CD4-positive, alpha-beta T cell treated with Interferon gamma for 1 hour (primary cell): Measurements from ENCODE around the gene MSI2.

Experiments used
- DNase-seq: peaks from one replicate; pipeline ENCODE4 v3.0.0-alpha.2; 2020

MSI2 gene

DNA sequence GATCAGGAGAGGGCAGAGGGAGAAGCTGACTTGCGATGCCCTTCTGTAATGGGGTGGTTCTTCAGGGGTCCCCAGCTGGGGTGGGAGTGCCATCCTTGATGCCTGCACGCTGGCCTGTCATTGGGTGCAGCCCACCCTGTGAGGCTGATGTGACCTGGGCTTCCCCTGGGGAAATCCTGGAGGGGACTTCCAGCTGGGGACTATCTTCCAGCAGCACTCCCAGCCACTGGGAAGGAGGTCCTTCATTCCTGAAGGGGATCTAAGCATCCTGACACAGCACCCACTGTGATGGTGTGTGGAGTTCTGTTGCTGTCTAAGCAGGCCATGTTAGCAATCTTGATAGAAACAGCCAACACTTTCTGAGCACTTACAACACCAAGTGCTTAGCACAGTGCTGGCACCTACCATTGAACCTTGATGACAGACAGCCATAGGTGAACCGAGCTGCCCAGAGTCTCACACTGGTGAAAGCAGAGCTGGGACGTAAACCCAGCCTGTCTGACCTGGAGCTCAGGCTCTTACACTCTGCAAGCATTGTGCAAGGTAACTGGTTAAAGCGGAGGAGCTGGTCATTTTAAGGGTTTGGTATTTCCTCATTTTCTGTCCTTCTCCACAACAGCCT, 277.5 kb downstream of the MSI2 start:
- DNase-seq, result no peak

DNA sequence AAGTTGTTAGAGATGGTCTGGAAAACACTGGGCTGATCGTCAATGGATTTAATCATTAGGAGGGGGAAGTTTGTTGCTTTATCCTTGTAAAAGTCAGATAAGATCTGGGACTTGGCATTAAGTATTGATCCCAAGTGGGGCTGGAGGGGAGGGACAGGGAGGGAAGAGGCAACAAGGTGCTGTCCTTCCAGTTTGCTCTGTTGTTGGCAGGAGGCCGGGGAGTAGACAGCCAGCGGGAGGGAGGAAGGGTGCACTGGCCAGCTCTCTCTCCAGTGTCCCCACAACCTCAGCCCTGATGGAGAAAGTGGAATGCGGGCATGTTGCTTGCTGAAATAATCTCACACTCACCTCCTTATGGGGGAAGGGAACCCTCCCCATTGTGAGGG, 278.5 kb downstream of the MSI2 start:
- DNase-seq, result no peak

GRCh38 chr17:57535249-57535966, 279.1 kb downstream of the MSI2 start:
- DNase-seq, result no peak

- DNase-seq, result no peak
These were observed 280.0 kb downstream of the MSI2 start for GRCh38 chr17:57536289-57536688.

- no peak for DNase-seq
These were observed 280.6 kb downstream of the MSI2 start for GRCh38 chr17:57536789-57537523.

- no peak for DNase-seq
These were observed 281.4 kb downstream of the MSI2 start for GRCh38 chr17:57537524-57538410.

DNA sequence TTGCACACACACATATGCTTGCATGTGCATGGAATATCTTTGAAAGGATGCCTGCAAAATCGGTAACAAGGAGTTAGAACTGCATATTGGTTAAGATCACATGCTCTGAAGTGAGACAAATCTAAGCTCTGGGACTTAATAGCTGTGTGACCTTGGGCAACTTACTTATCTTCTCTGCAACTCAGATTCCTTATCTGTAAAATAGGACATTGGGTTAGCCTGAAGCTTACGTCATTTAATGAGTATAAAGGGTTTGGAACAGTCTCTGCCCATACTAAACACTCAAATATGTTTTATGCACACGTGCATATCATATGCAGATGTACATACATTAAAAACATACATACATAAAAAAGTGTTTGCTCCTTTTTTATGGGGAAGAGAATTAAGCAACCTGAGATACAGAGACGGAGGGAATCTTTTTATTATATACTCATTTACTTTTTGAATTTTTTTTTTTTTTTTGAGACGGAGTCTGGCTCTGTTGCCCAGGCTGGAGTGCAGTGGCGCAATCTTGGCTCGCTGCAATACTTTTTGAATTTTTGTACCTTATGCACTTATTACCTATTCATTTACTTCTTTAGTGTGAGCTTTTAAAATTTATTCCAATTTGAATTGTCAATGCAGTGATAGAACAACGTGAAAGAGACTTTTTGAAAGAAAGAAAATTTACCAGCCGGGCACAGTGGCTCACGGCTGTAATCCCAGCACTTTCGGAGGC, 282.6 kb downstream of the MSI2 start:
- no peak for DNase-seq

GRCh38 chr17:57539529-57540301, 283.4 kb downstream of the MSI2 start:
- DNase-seq, result no peak

GRCh38 chr17:57540596-57540995, 284.3 kb downstream of the MSI2 start:
- DNase-seq, result no peak

DNA sequence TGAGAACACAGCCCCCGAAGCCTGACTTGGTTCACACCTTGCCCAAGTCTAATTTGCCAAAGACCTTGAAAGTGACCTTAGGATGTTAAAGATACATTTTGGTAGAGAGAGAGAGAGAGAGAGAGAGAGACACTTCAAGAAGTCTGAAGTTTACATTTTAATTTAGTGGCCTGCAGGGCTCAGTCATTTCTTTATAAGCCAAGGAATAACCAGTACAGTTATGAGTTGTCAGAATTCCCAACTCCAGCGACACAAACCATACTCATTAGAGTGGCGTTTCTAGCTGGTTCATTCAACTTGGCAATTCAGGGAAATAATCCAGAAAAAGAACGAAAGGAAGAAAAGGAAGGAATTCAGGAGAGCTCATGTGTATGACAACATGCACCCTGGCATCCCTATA, 284.7 kb downstream of the MSI2 start:
- no peak for DNase-seq

DNA sequence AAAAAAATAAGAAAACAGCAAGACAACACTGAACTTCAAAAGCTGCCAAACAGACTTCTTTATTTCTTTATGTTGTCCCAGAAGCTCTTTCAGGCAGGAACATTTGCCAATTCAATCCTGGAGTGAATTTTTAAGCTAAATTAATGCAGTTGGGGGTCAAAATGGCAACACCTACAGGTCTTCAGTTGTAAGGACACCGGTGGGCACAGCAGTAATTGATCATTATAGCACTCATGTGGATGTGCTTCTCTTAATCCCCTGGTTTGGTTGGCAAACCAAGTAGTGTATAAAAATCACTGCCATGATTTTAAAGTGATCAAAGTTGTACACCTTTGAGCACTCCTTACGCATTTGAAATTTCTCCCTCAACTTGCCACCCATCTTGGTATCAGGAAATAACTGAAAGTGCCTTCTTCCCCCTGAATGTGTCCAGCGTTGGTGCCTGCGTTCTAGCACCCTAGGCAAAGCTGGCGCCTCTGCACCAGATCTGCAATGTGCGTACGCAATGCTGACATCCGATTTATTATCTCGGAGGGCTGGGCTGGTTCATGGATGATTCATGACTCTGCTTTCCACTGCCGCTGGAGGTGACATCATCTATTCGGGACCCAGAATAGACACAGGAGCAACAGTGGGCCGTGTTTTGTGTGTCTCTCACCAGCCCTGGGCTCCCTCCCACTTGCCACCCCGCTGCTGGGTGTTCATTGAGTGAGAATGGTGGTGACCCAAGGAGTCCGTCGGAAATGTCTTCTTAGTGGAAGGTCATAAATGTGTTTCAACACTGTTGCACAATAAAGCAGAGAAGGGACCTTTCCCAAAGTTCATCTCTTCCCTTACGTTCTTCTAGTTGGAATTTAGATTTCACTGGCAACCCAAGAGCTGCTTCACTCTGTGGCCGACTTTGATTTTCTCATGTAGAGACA, 285.4 kb downstream of the MSI2 start:
- no peak for DNase-seq

GRCh38 chr17:57542510-57542909, 286.2 kb downstream of the MSI2 start:
- no peak for DNase-seq

GRCh38 chr17:57543230-57543629, 286.9 kb downstream of the MSI2 start:
- no peak for DNase-seq

DNA sequence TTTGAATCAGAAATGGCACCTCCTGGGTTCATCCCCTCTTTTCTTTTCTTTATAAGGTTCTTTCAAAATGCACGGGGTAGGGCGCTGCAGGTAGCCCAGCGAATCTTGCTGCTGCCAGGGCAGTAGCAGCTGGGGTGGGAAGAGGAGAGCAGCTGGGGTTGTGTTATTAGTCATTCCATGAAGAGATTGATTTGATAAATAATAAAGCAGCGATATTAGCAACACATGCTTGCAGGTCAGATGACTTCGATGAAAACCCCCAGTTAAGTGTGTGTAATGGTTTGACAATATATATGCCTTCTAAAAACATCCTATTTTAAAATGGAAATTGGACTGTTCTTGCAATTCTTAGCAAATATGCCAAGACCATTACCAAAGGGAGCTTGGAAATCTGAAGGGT, 288.1 kb downstream of the MSI2 start:
- no peak for DNase-seq

GRCh38 chr17:57544834-57545463, 288.6 kb downstream of the MSI2 start:
- no peak for DNase-seq

- no peak for DNase-seq
These were observed 289.5 kb downstream of the MSI2 start for GRCh38 chr17:57545731-57546342.

DNA sequence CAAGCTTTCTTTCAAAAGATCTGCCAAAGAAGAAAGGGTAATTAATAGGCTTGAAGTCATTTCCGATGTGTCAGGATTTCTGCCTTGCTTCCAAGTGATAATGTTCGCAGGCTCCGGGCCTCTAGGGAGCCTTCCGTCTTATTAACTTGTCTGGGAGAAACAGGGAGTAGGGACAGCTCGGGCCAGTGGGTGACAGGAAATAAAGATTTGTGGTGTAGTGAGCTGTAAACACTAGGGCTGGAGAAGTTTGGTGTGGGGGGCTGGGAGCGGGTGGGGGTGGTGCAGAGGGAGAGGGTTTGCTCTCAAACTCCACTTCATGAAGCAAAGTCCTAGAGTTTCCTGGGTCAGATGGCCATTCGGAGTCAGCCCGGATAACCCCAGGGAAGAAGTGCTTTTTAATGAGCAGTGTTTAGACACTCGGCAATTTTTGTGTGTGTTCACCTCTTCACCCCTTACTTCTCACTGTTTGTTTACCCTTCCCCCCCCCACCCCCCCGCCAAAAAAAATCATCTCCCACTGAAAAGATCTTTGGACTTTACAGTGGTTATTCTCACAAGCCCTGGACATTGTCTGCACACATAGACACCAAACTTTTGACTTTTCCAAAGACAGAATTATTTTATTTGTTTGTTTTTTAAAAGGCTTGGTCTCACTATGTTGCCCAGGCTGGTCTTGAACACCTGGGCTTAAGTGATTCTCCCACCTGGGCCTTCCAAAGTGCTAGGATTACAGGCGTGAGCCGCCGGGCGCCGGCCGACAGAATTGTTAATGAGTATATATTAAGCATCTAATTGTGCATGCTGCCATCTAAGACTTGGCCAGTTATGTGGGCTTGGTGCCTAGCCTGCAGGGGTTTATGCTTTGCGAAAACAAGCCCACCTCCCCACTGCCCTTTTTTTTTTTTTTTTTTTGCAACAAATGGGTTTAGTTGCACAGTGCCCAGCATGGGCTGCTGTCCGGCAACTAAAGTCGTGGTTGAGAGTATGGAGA, 292.4 kb downstream of the MSI2 start:
- DNase-seq, result no peak

DNA sequence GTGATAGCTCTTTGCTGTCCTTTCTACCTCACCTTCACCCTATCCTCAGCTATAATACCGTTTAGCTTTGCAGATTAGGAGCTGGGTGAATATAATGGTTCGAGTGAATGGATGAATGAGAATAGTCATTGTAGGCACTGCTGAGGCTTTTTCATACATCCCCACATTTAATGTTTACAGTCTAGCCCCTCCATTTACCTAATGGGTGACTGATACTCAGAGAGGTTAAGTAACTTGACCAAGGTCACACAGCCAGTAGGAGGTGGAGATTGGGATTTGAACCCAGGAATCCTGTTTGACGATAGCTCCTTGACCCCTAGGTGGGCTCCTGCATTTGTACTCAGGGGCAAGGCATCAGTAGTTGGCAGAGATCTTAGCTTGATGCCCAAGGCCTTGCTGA, 293.1 kb downstream of the MSI2 start:
- DNase-seq, result no peak
